ENCODE results near the gene CTDP1.

Gene CTDP1

GRCh38 chr18:79774111-79774510 lies 94.5 kb downstream of the CTDP1 start:
- no peak for TF ChIP-seq CTCF (conservative IDR thresholded peaks at IDR 0.05; ENCODE audit: low read depth, low read length)

GRCh38 chr18:79775441-79776221 lies 96.0 kb downstream of the CTDP1 start:
- TF ChIP-seq CTCF (conservative IDR thresholded peaks at IDR 0.05; ENCODE audit: low read depth, low read length): no peak
- H3K4me3 ChIP-seq (ENCODE audit: low read length): no peak overlapping the region
- no peak for DNase-seq (ENCODE audit: low read depth)

More at GRCh38 chr18:79774111-79774510, 94.5 kb downstream of the CTDP1 start:
- H3K4me3 ChIP-seq (ENCODE audit: low read length): no peak overlapping the region
- no peak for DNase-seq (ENCODE audit: low read depth)

- no peak for DNase-seq (ENCODE audit: low read depth)
- H3K4me3 ChIP-seq (ENCODE audit: low read length): no peak overlapping the region
- TF ChIP-seq CTCF (conservative IDR thresholded peaks at IDR 0.05; ENCODE audit: low read depth, low read length): no peak
Measured at GRCh38 chr18:79776674-79777073, 97.1 kb downstream of the CTDP1 start.

GRCh38 chr18:79778291-79778791 lies 98.7 kb downstream of the CTDP1 start:
- TF ChIP-seq CTCF (conservative IDR thresholded peaks at IDR 0.05; ENCODE audit: low read depth, low read length): no peak
- H3K4me3 ChIP-seq (ENCODE audit: low read length): no peak overlapping the region
- no peak for DNase-seq (ENCODE audit: low read depth)

GRCh38 chr18:79779021-79779699 lies 99.6 kb downstream of the CTDP1 start:
- DNase-seq (ENCODE audit: low read depth): no peak
- no peak overlapping the region for H3K4me3 ChIP-seq (ENCODE audit: low read length)
- TF ChIP-seq CTCF (conservative IDR thresholded peaks at IDR 0.05; ENCODE audit: low read depth, low read length): no peak

GRCh38 chr18:79779700-79780190 lies 100.1 kb downstream of the CTDP1 start:
- no peak overlapping the region for H3K4me3 ChIP-seq (ENCODE audit: low read length)
- DNase-seq (ENCODE audit: low read depth): no peak
- no peak for TF ChIP-seq CTCF (conservative IDR thresholded peaks at IDR 0.05; ENCODE audit: low read depth, low read length)
